Caco-2 (cell line): Measurements from ENCODE around the gene ACAP3. TPM values are rescaled to one million over a fixed set of nuclear protein-coding genes. Genes with fewer than 3 reads are reported as not detected.

Experiments
- BruUV-seq: library from RNA; stranded (reverse); fragments of 400-500 nt; replicated peaks from 2 replicates; lab custom pipeline; 2021; lab: Mats Ljungman, UMichigan
- CTCF ChIA-PET: fragments of 300-600 bp; sonication (Branson Sonifier 250); formaldehyde crosslinking; loops from one replicate; lab custom pipeline; 2022; ENCODE audit warnings: antibody characterized with exemption; lab: Charles Lee
- POLR2A ChIA-PET: fragments of 300-600 bp; sonication (Branson Sonifier 250); formaldehyde crosslinking; loops from one replicate; lab custom pipeline; 2022; ENCODE audit warnings: antibody characterized with exemption; lab: Charles Lee
- DNase-seq, 2 experiments: peaks; one replicate each; pipeline versions ENCODE4 v3.0.0 to v3.0.0-alpha.2; 2020 to 2022
- H3K27me3 ChIP-seq: replicated peaks from 2 replicates; pipeline ENCODE4 v1.6.0; 2011; ENCODE audit warnings: low read length; ENCODE audit not compliant: control insufficient read depth, insufficient read depth
- H3K36me3 ChIP-seq: 2 replicates; pipeline ENCODE4 v1.5.1; 2011; ENCODE audit warnings: low read length; ENCODE audit not compliant: control insufficient read depth, insufficient read depth
- H3K4me1 ChIP-seq: fragments of 250-450 bp; sonication (Bioruptor Pico); 2 replicates; pipeline ENCODE4 v1.5.1; 2020; ENCODE audit warnings: mild to moderate bottlenecking
- H3K4me3 ChIP-seq: 2 replicates; pipeline ENCODE4 v1.5.1; 2011; ENCODE audit warnings: low read depth, mild to moderate bottlenecking, control low read depth, low read length
- H3K9me3 ChIP-seq: fragments of 250-450 bp; sonication (Bioruptor Pico); 2 replicates; pipeline ENCODE4 v1.5.1; 2020; ENCODE audit warnings: mild to moderate bottlenecking, moderate library complexity
- H3K27ac Mint-ChIP-seq: one replicate; pipeline ENCODE4 v1.8.0; 2022; ENCODE audit warnings: mixed read lengths; ENCODE audit not compliant: unreplicated experiment
- H3K27me3 Mint-ChIP-seq: one replicate; pipeline ENCODE4 v1.8.0; 2022; ENCODE audit warnings: mixed read lengths; ENCODE audit not compliant: insufficient read depth, unreplicated experiment
- H3K36me3 Mint-ChIP-seq: one replicate; pipeline ENCODE4 v1.8.0; 2022; ENCODE audit warnings: mild to moderate bottlenecking, mixed read lengths; ENCODE audit not compliant: insufficient read depth, unreplicated experiment
- H3K4me1 Mint-ChIP-seq: one replicate; pipeline ENCODE4 v1.8.0; 2022; ENCODE audit warnings: low read depth, mixed read lengths; ENCODE audit not compliant: unreplicated experiment
- H3K4me3 Mint-ChIP-seq: one replicate; pipeline ENCODE4 v1.8.0; 2022; ENCODE audit warnings: mild to moderate bottlenecking, moderate library complexity, mixed read lengths; ENCODE audit not compliant: unreplicated experiment
- H3K9me3 Mint-ChIP-seq: one replicate; pipeline ENCODE4 v1.8.0; 2022; ENCODE audit warnings: mixed read lengths; ENCODE audit not compliant: unreplicated experiment
- CTCF ChIP-seq, 2 experiments: fragments of 200-600 bp in 1 of 2; IDR thresholded peaks; 1 replicate in 1 of 2; 2 replicates in 1 of 2; pipeline versions ENCODE4 v1.5.1 to v1.8.0; 2011 to 2022; ENCODE audit warnings: antibody characterized with exemption in 1 of 2, control low read depth in 1 of 2, inconsistent platforms in 1 of 2, low read depth in 1 of 2, low read length in 1 of 2, mild to moderate bottlenecking in 1 of 2, moderate library complexity in 1 of 2; ENCODE audit not compliant: insufficient read depth in 1 of 2, severe bottlenecking in 1 of 2, unreplicated experiment in 1 of 2
- intact Hi-C: fragments of 100-400 bp; cut with micrococcal nuclease; formaldehyde crosslinking; loops from one replicate; pipeline ENCODE4 v1.10.0; 2022; ENCODE audit not compliant: unreplicated experiment
- total RNA-seq: library from RNA; stranded (reverse); gene quantifications from 2 replicates; pipeline ENCODE4 v1.2.3, GENCODE V29; 2022

ACAP3 gene
- total RNA-seq, 1 experiment from 2014 or later: 46.6 TPM

GRCh38 chr1:1291023-1291528 lies 16.7 kb downstream of the ACAP3 start:
- Mint-ChIP-seq H3K36me3 (peaks cover 14% of the 10 kb centered on the region), H3K9me3 (peaks cover 8% of the 10 kb centered on the region), H3K27me3 (peaks cover 3% of the 10 kb centered on the region), H3K4me1 (no peaks in the 10 kb centered on the region), H3K27ac (no peak overlapping the region), H3K4me3 (no peak overlapping the region)
- Histone ChIP-seq H3K36me3 (no peaks in the 10 kb centered on the region), H3K4me3 (no peak overlapping the region), H3K4me1 (no peaks in the 10 kb centered on the region; the same call in 1 of the 2 replicates), H3K9me3 (no peaks in the 10 kb centered on the region), H3K27me3 (no peaks in the 10 kb centered on the region)
- intact Hi-C loops: loop anchor here (2.0 kb wide), 1 partner anchor 306 kb away; no protein-coding TSS in a partner anchor
- POLR2A ChIA-PET: interaction anchor here (0.6 kb wide), 1 partner anchor 86 kb away, joined by 3 read pairs; no protein-coding TSS in a partner anchor
- no TSS peak for BruUV-seq
- DNase-seq: no peak
- TF ChIP-seq CTCF (IDR thresholded peaks at IDR 0.05; ENCODE audit: insufficient read depth in 1 of 2, low read depth in 1 of 2, low read length in 1 of 2, severe bottlenecking in 1 of 2, unreplicated experiment in 1 of 2): no peak
- CTCF ChIA-PET: interaction anchor here (0.8 to 1.5 kb wide), 3 partner anchors 14 to 169 kb away, joined by 3 to 5 read pairs (median 3); no protein-coding TSS in a partner anchor

DNA sequence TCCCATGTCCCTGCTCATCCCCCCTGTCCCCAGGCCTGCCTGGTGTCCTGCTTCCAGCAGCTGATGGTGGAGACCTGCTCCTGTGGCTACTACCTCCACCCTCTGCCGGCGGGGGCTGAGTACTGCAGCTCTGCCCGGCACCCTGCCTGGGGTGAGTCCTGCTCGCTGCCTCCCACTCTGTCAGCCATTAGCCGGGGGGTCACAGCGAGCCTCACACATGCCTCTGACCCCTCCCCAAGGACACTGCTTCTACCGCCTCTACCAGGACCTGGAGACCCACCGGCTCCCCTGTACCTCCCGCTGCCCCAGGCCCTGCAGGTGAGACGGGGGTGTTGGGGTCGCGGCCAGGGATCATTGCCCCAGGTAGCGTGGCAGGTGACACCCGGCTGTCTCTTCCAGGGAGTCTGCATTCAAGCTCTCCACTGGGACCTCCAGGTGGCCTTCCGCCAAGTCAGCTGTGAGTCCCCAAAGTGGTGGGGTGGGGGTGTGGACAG lies 17.4 kb downstream of the ACAP3 start:
- no peaks in the 10 kb centered on the region; the same call in 1 of the 2 replicates for H3K4me1 ChIP-seq
- no peaks in the 10 kb centered on the region for H3K36me3 ChIP-seq
- Mint-ChIP-seq H3K4me1 (no peaks in the 10 kb centered on the region), H3K27ac (peak overlapping the region; percentile 55), H3K36me3 (peaks cover 14% of the 10 kb centered on the region), H3K27me3 (peaks cover 3% of the 10 kb centered on the region), H3K9me3 (peaks cover 8% of the 10 kb centered on the region), H3K4me3 (peak overlapping the region; percentile 45)
- ChIA-PET CTCF (no interaction called here), POLR2A (interaction anchor here (0.5 kb wide), 1 partner anchor 270 kb away, joined by 4 read pairs; the partner anchor contains the start of gene AGRN)
- TF ChIP-seq CTCF (IDR thresholded peaks at IDR 0.05; ENCODE audit: insufficient read depth in 1 of 2, low read depth in 1 of 2, low read length in 1 of 2, severe bottlenecking in 1 of 2, unreplicated experiment in 1 of 2): peak; percentile 45 to 55
- no TSS peak for BruUV-seq
- H3K27me3 ChIP-seq: no peaks in the 10 kb centered on the region
- intact Hi-C loops: loop anchor here (2.0 kb wide), 1 partner anchor 305 kb away; no protein-coding TSS in a partner anchor
- no peak overlapping the region for H3K4me3 ChIP-seq
- peak; percentile 65 to 75 for DNase-seq
- no peaks in the 10 kb centered on the region for H3K9me3 ChIP-seq

- peaks cover 14% of the 10 kb centered on the region for H3K36me3 Mint-ChIP-seq
- no peaks in the 10 kb centered on the region for H3K27me3 ChIP-seq
- no peak overlapping the region for H3K4me3 ChIP-seq
- H3K27me3 Mint-ChIP-seq: peaks cover 3% of the 10 kb centered on the region
- ChIA-PET CTCF (interaction anchor here (0.6 kb wide), 1 partner anchor 171 kb away, joined by 4 read pairs; no protein-coding TSS in a partner anchor), POLR2A (no interaction called here)
- no peaks in the 10 kb centered on the region for H3K9me3 ChIP-seq
- no peaks in the 10 kb centered on the region; the same call in 1 of the 2 replicates for H3K4me1 ChIP-seq
- no TSS peak for BruUV-seq
- intact Hi-C loops: no loop called here
- no peak for TF ChIP-seq CTCF (IDR thresholded peaks at IDR 0.05; ENCODE audit: insufficient read depth in 1 of 2, low read depth in 1 of 2, low read length in 1 of 2, severe bottlenecking in 1 of 2, unreplicated experiment in 1 of 2)
- H3K4me1 Mint-ChIP-seq: no peaks in the 10 kb centered on the region
- no peak for DNase-seq
- no peak overlapping the region for H3K27ac Mint-ChIP-seq
- H3K4me3 Mint-ChIP-seq: no peak overlapping the region
- peaks cover 8% of the 10 kb centered on the region for H3K9me3 Mint-ChIP-seq
- no peaks in the 10 kb centered on the region for H3K36me3 ChIP-seq
Observed at GRCh38 chr1:1287288-1288110, 20.2 kb downstream of the ACAP3 start.
